Coronary artery (tissue), 2 donors: Measurements from ENCODE around the gene PDCD6IP.
A peak's percentile ranks its signal among the peaks of the same experiment; 100 is the strongest.

ENCODE experiments used
- DNase-seq: peaks from one replicate; pipeline ENCODE4 v3.0.0-alpha.2; 2017; ENCODE audit warnings: low spot score
- H3K27ac ChIP-seq, 2 donors: fragments of 200-600 bp; sonication (generic); one replicate each; pipeline ENCODE4 v1.5.1; 2016 to 2019
- H3K4me3 ChIP-seq: fragments of 200-600 bp; sonication (generic); 2 replicates; pipeline ENCODE4 v1.5.1; 2016; ENCODE audit warnings: mild to moderate bottlenecking, moderate library complexity
- TF ChIP-seq, protein P1 (sequence below): fragments of 200-600 bp; sonication (generic); IDR thresholded peaks from one replicate; pipeline ENCODE4 v1.5.1; 2019; ENCODE audit warnings: antibody characterized with exemption

Gene PDCD6IP

DNA sequence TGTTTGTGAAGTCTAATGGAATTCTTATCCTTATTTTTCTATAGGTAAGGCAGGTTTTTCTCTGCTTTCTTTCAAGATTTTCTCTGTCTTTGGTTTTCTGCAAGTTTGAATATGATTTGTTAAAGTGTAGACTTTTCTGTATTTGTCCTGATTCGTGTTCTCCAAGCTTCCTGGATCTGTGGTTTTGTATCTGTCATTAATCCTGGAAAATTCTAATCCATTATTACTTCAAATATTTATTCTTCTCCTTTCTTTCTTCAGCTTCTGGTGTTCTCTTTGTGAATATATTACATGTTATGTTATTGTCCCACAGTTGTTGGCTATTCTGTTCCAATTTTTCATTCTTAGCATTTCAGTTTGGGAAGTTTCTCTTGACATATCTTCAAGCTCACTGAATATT, 76.4 kb downstream of the PDCD6IP start:
- TF ChIP-seq, protein P1, sequence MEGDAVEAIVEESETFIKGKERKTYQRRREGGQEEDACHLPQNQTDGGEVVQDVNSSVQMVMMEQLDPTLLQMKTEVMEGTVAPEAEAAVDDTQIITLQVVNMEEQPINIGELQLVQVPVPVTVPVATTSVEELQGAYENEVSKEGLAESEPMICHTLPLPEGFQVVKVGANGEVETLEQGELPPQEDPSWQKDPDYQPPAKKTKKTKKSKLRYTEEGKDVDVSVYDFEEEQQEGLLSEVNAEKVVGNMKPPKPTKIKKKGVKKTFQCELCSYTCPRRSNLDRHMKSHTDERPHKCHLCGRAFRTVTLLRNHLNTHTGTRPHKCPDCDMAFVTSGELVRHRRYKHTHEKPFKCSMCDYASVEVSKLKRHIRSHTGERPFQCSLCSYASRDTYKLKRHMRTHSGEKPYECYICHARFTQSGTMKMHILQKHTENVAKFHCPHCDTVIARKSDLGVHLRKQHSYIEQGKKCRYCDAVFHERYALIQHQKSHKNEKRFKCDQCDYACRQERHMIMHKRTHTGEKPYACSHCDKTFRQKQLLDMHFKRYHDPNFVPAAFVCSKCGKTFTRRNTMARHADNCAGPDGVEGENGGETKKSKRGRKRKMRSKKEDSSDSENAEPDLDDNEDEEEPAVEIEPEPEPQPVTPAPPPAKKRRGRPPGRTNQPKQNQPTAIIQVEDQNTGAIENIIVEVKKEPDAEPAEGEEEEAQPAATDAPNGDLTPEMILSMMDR = no peak
- Histone ChIP-seq H3K27ac (no peak overlapping the region), H3K4me3 (no peak overlapping the region)
- DNase-seq = no peak

DNA sequence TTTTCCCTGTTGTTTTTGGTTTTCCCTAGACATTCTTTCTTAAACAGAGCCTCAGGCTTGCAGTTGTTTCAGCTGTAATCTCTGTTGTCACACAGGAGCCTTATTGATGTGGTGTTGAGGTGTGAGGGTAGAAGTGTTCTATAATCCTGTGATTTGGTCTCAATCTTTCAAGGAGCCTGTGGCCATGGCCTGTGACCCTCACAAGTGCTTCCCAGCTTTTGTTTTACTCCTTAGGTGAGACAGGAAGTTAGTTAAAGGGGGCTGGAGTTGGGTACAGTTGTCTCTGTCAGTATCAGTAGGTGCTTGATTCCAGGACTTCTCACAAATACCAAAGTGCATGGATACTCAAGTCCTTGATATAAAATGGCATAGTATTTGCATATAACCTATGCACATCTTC, 77.2 kb downstream of the PDCD6IP start:
- no peak for DNase-seq

DNA sequence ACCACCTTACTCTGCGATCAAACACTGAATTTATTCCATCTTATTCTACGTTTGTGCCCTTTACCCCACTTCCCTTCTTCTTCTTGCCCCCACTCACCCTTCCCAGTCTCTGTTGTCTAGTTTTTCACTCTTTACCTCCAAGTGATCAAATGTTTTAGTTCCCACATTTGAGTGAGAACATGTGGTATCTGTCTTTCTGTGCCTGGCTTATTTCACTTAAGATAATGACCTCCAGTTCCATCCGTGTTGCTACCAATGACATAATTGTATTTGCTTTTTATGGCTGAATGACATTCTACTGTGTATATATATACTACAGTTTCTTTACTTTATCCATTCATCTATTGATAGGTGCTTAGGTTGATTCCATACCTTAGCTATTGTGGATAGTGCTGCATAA, 78.8 kb downstream of the PDCD6IP start:
- TF ChIP-seq, protein P1 = no peak
- Histone ChIP-seq H3K27ac (no peak overlapping the region), H3K4me3 (no peak overlapping the region)
- no peak for DNase-seq

More for the DNA sequence above, 77.2 kb downstream of the PDCD6IP start:
- TF ChIP-seq, protein P1 = no peak
- Histone ChIP-seq H3K4me3 (no peak overlapping the region), H3K27ac (no peak overlapping the region)

DNA sequence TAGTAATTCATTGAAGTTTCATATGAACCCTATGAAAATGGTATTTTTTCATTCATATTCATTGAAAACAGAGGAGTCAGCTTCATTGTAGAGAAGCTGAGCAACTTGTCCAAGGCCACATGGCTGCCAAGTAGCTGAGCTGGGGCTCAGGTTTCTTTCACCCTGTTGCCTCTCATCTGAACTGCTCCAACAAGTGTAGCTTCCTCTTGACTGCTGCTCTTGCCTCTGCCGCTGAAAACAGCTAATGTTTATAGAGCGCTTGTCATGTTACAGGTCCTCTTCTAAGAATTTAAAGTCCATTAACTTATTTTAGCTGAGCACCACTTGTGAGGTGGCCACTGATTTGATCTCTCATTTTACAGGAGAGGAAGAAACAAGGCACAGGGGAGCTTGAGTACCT, 81.1 kb downstream of the PDCD6IP start:
- no peak for DNase-seq
- Histone ChIP-seq H3K27ac (no peak overlapping the region), H3K4me3 (no peak overlapping the region)
- TF ChIP-seq, protein P1 = no peak

DNA sequence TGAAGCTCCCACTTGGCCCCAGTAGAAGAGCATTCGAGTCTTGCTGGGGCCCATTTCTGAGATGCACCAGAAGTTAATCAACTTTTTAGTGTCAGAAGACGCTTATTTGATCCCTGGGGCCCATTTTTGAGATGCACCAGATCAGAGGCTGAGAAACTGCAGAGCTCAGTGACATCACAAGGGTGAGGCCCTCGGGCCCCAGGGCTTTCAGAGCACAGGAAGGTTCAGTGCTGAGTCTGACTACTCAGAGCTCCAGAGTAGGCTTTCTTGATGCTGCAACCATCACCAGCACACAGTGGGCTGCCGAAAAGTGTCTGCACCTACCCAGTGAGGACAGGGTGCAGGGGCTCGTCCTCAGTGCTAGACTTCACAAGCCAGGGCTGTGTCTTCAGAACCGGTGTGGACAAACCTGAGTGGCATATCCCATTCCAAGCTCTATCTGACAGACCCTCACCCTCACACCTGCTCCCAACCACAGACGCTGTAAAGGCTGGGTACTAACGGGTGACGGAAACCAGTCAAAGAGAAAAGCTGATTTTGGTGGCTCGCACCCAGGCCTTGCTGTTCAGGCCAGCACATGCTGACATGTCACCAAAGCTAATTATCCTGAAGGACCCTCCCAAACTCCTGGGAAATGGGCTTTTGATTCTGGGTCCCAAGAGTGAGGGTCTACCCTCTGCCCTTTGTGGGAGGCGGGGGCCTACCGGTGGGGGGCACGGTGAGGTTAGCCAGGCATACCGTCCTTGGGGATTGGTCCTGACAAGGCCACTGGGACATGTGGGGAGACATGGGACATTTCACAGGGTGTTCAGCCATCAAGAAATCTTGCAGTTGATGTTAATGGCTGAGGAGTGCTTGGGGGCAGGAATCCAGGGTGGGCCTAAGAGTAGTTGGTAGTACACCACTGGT, 83.0 kb downstream of the PDCD6IP start:
- Histone ChIP-seq H3K27ac (no peak overlapping the region), H3K4me3 (no peak overlapping the region)
- TF ChIP-seq, protein P1 = no peak
- no peak for DNase-seq

DNA sequence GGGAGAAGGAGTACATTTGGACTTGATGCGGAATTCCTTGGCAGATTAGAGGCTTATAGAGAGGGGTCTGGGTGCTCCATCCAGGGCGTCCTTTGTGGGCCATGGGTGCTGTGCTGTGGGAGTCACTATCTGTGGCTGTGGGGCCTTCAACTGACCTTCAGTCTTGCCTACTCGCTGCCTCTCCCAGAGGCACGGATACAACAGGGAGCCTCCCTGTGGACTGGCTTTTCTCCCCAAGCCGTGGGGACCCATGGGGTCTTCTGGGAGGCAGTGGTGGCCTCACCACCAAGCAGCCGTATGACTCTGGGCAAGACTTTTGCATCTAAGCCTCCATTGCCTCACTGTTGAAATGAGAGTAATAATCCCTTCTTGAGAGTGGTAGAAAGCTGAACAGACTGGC, 83.9 kb downstream of the PDCD6IP start:
- TF ChIP-seq, protein P1 = no peak
- no peak overlapping the region for H3K27ac ChIP-seq
- no peak for DNase-seq
- H3K4me3 ChIP-seq = no peak overlapping the region

DNA sequence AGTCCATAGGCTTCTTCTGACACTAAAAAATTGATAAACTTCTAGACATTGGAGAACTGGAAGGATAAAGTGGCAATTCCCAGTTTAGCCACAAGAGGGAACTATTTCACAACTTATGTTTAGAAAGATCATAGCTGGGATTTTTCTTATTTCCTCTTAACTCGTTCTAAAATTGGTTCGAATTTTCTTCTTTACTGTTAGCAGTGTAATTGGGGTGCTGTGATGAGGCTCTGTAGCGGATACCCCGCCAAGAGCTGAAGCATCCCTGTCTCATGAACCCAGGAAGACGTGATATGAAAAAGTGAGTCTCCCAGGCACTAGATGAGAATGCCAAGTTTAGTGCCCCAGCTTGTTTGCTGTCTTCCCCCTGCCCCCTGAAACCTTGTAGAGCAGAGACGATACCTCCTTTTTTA, 85.1 kb downstream of the PDCD6IP start:
- DNase-seq = no peak
- H3K4me3 ChIP-seq = peak overlapping the region; percentile 38
- no peak overlapping the region for H3K27ac ChIP-seq
- TF ChIP-seq, protein P1 = peak; percentile 78
